GM12878 (cell line): ENCODE results near the gene EXOC4. TPM values are rescaled to one million over a fixed set of nuclear protein-coding genes. Genes with fewer than 3 reads are reported as not detected.

Source experiments
- ATAC-seq: fragments of 200-7000 bp; cut with Tn5 transposase; 3 replicates; pipeline ENCODE4 v1.9.1; 2020; ENCODE audit warnings: mild to moderate bottlenecking, moderate library complexity
- BruUV-seq: library from RNA; stranded (reverse); fragments of 400-500 nt; replicated peaks from 2 replicates; lab custom pipeline; 2021; lab: Mats Ljungman, UMichigan
- CTCF ChIA-PET: fragments of 300-600 bp; sonication (Branson Sonifier 250); formaldehyde crosslinking; extraction: SDS; loops from one replicate; lab custom pipeline; 2021; ENCODE audit warnings: inconsistent platforms; lab: Yijun Ruan, JAX
- POLR2A ChIA-PET: fragments of 350-600 bp; formaldehyde crosslinking; extraction: SDS; loops from one replicate; lab custom pipeline; 2021; ENCODE audit warnings: inconsistent platforms; lab: Charles Lee
- RAD21 ChIA-PET: fragments of 300-600 bp; sonication (Branson Sonifier 250); formaldehyde crosslinking; loops from one replicate; lab custom pipeline; 2023; ENCODE audit warnings: antibody characterized with exemption; ENCODE audit not compliant: unreplicated experiment; lab: Charles Lee
- SMC1A ChIA-PET: fragments of 300-600 bp; sonication (Branson Sonifier 250); formaldehyde crosslinking; loops from one replicate; lab custom pipeline; 2023; ENCODE audit not compliant: unreplicated experiment, uncharacterized antibody; lab: Charles Lee
- DNase-seq: peaks from one replicate; pipeline ENCODE4 v3.0.0-alpha.2; 2011; ENCODE audit warnings: low read depth, low spot score
- FAIRE-seq: peaks from 3 replicates; lab custom pipeline; 2011; peaks lifted over from hg19 to GRCh38; lab: Jason Lieb, UNC
- H2AFZ ChIP-seq: 2 replicates; pipeline ENCODE4 v1.6.0; 2011; ENCODE audit warnings: low read depth, low read length, control low read depth; ENCODE audit not compliant: control insufficient read depth
- H3K27ac ChIP-seq: 2 replicates; pipeline ENCODE4 v1.5.1; 2011; ENCODE audit warnings: control low read depth; ENCODE audit not compliant: control insufficient read depth, insufficient read depth
- H3K27me3 ChIP-seq, 2 experiments: replicated peaks in 1 of 2; 2 replicates each; pipeline versions ENCODE4 v1.6.0 to v1.6.1; 2011; ENCODE audit warnings: low read length in 1 of 2; ENCODE audit not compliant: control insufficient read depth in 2 of 2, insufficient read depth in 2 of 2
- H3K36me3 ChIP-seq, 2 experiments: 2 replicates each; pipeline ENCODE4 v1.5.1; 2011; ENCODE audit warnings: low read length in 1 of 2; ENCODE audit not compliant: control insufficient read depth in 2 of 2, insufficient read depth in 2 of 2
- H3K4me1 ChIP-seq: 2 replicates; pipeline ENCODE4 v1.6.1; 2011; ENCODE audit warnings: mild to moderate bottlenecking, low read length, moderate library complexity, mixed read lengths; ENCODE audit not compliant: control insufficient read depth, insufficient read depth
- H3K4me2 ChIP-seq: 2 replicates; pipeline ENCODE4 v1.6.0; 2011; ENCODE audit warnings: control low read depth; ENCODE audit not compliant: control insufficient read depth, insufficient read depth
- H3K4me3 ChIP-seq: fragments of 200-600 bp; sonication (generic); 2 replicates; pipeline ENCODE4 v1.5.1; 2016
- H3K79me2 ChIP-seq: 2 replicates; pipeline ENCODE4 v1.6.0; 2011; ENCODE audit warnings: low read length; ENCODE audit not compliant: control insufficient read depth, insufficient read depth
- H3K9ac ChIP-seq: 2 replicates; pipeline ENCODE4 v1.8.0; 2011; ENCODE audit warnings: low read length, control low read depth, mixed read lengths; ENCODE audit not compliant: control insufficient read depth, insufficient read depth
- H3K9me3 ChIP-seq: replicated peaks from 3 replicates; pipeline ENCODE4 v1.5.1; 2011; ENCODE audit warnings: mild to moderate bottlenecking, low read length; ENCODE audit not compliant: control insufficient read depth, insufficient read depth
- H4K20me1 ChIP-seq: 2 replicates; pipeline ENCODE4 v1.6.0; 2011; ENCODE audit not compliant: control insufficient read depth, insufficient read depth
- ASH2L ChIP-seq: fragments of 300-600, 200-600 bp; sonication (generic); IDR thresholded peaks from 2 replicates; pipeline ENCODE4 v1.6.1; 2017; ENCODE audit warnings: low read depth, mild to moderate bottlenecking, borderline replicate concordance
- BRCA1 ChIP-seq: IDR thresholded peaks from 2 replicates; pipeline ENCODE4 v1.6.1; 2011; ENCODE audit warnings: low read depth, low read length, improper control_type of control experiment
- CTCF ChIP-seq, 3 experiments: IDR thresholded peaks in 2 of 3; conservative IDR thresholded peaks in 1 of 3; 2 replicates each; pipeline ENCODE4 v1.5.1; 2011; ENCODE audit warnings: low read depth in 3 of 3, low read length in 3 of 3, mild to moderate bottlenecking in 3 of 3, control low read depth in 2 of 3, moderate library complexity in 2 of 3, inconsistent platforms in 1 of 3, mixed read lengths in 1 of 3; ENCODE audit not compliant: control insufficient read depth in 2 of 3, insufficient read depth in 1 of 3; ENCODE audit errors: extremely low read depth in 1 of 3
- E2F4 ChIP-seq: IDR thresholded peaks from 2 replicates; pipeline ENCODE4 v1.6.1; 2012; ENCODE audit warnings: low read depth, low read length, improper control_type of control experiment
- E4F1 ChIP-seq: fragments of 450-650 bp; IDR thresholded peaks from 2 replicates; pipeline ENCODE4 v1.6.1; 2018; ENCODE audit warnings: borderline replicate concordance, mild to moderate bottlenecking; ENCODE audit not compliant: partially characterized antibody
- IKZF1 ChIP-seq: fragments of 450-650 bp; conservative IDR thresholded peaks from 2 replicates; pipeline ENCODE4 v1.6.1; 2017; ENCODE audit warnings: antibody characterized with exemption, mild to moderate bottlenecking
- JUNB ChIP-seq: IDR thresholded peaks from 2 replicates; pipeline ENCODE4 v1.6.1; 2016; ENCODE audit warnings: antibody characterized with exemption, mild to moderate bottlenecking
- MLLT1 ChIP-seq: fragments of 450-650 bp; IDR thresholded peaks from 2 replicates; pipeline ENCODE4 v1.6.1; 2016; ENCODE audit warnings: mild to moderate bottlenecking
- NR2C2 ChIP-seq: IDR thresholded peaks from 2 replicates; pipeline ENCODE4 v1.6.1; 2011; ENCODE audit warnings: borderline replicate concordance, low read depth; ENCODE audit not compliant: control insufficient read depth, insufficient read length
- NR2F1 ChIP-seq: fragments of 450-650 bp; conservative IDR thresholded peaks from 2 replicates; pipeline ENCODE4 v1.6.1; 2017; ENCODE audit warnings: mild to moderate bottlenecking
- RAD21 ChIP-seq: IDR thresholded peaks from 2 replicates; pipeline ENCODE4 v1.6.1; 2011; ENCODE audit warnings: mild to moderate bottlenecking, low read depth, low read length, moderate library complexity; ENCODE audit not compliant: insufficient read depth
- RAD51 ChIP-seq: fragments of 450-650 bp; IDR thresholded peaks from 2 replicates; pipeline ENCODE4 v1.6.1; 2016; ENCODE audit warnings: moderate library complexity, mild to moderate bottlenecking, inconsistent platforms
- SMAD5 ChIP-seq: IDR thresholded peaks from 2 replicates; pipeline ENCODE4 v1.6.1; 2016; ENCODE audit warnings: antibody characterized with exemption, low read depth
- USF1 ChIP-seq: IDR thresholded peaks from 2 replicates; pipeline ENCODE4 v1.6.1; 2011; ENCODE audit warnings: borderline replicate concordance, low read depth, mild to moderate bottlenecking, moderate library complexity, mixed read lengths, low read length; ENCODE audit not compliant: insufficient read depth; ENCODE audit errors: extremely low read length
- ZBTB33 ChIP-seq: fragments of 450-650 bp; IDR thresholded peaks from 2 replicates; pipeline ENCODE4 v1.6.1; 2017; ENCODE audit warnings: mild to moderate bottlenecking
- WGBS: methylation state at CpG from one replicate; pipeline ENCODE4 v1.1.6; 2016; ENCODE audit warnings: low lambda C conversion rate; ENCODE audit not compliant: insufficient replicate concordance, insufficient coverage; ENCODE audit errors: missing lambda C conversion rate; 5-methylcytosine and 5-hydroxymethylcytosine counted together
- in situ Hi-C: fragments of 300-500 bp; cut with MboI; formaldehyde crosslinking; loops from 9 replicates; pipeline ENCODE4 v1.14.3; 2018; ENCODE audit warnings: mixed read lengths
- intact Hi-C: fragments of 100-400 bp; cut with micrococcal nuclease; formaldehyde crosslinking; loops from one replicate; pipeline ENCODE4 v1.14.2; 2022; ENCODE audit not compliant: unreplicated experiment
- polyA plus RNA-seq, 11 experiments: library from polyadenylated mRNA; depleted of rRNA in 4 of 11; unstranded in 6 of 11; stranded (reverse) in 5 of 11; fragments of >200 nt; fragmentation: Nextera tagmentation in 4 of 11; fragmentation: Illumina TruSeq in 1 of 11; extraction: Ambion mirVana in 4 of 11; extraction: Trizol in 1 of 11; gene quantifications; 1 replicate in 1 of 11; 2 replicates in 10 of 11; pipeline versions ENCODE4 v1.2.1 to v1.2.3, GENCODE V29; 2011 to 2016; ENCODE audit warnings: inconsistent platforms in 2 of 11, missing spikeins in 2 of 11, low read depth in 1 of 11
- total RNA-seq, 4 experiments: library from RNA; depleted of rRNA in 3 of 4; stranded (reverse); fragments of >200 nt in 3 of 4; fragmentation: Illumina TruSeq in 1 of 4; extraction: Trizol in 1 of 4; gene quantifications; 2 replicates each; pipeline versions ENCODE4 v1.2.1 to v1.2.3, GENCODE V29; 2013 to 2021

The EXOC4 gene
- total and polyA plus RNA-seq, 10 of the 15 experiments (the other 5 are each of a cell fraction or from before 2014, with no cell fraction given), result 13.2 to 44.5 (median 29.6) TPM

GRCh38 chr7:134075799-134076198 lies 822.9 kb downstream of the EXOC4 start:
- Histone ChIP-seq H3K27me3 (no peaks in the 10 kb centered on the region), H3K79me2 (no peaks in the 10 kb centered on the region), H3K4me1 (peaks cover 16% of the 10 kb centered on the region), H3K9ac (no peak overlapping the region), H3K4me2 (no peak overlapping the region), H2AFZ (no peak overlapping the region), H3K4me3 (no peak overlapping the region), H3K36me3 (no peaks in the 10 kb centered on the region), H3K27ac (no peak overlapping the region), H3K9me3 (no peaks in the 10 kb centered on the region), H4K20me1 (no peaks in the 10 kb centered on the region)
- TF ChIP-seq RAD51 (no peak), E2F4 (no peak), CTCF (IDR thresholded peaks at IDR 0.05 in 2 of 3, conservative IDR thresholded peaks at IDR 0.05 in 1 of 3; ENCODE audit: control insufficient read depth in 2 of 3, extremely low read depth in 1 of 3, insufficient read depth in 1 of 3, low read depth in 3 of 3, low read length in 3 of 3) (no peak), MLLT1 (no peak), SMAD5 (no peak), IKZF1 (no peak), BRCA1 (no peak), ZBTB33 (no peak), JUNB (no peak), NR2F1 (no peak), NR2C2 (no peak), E4F1 (no peak), USF1 (no peak), ASH2L (no peak), RAD21 (no peak)
- ChIA-PET POLR2A (no interaction called here), SMC1A (no interaction called here), CTCF (no interaction called here), RAD21 (no interaction called here)
- no TSS peak for BruUV-seq
- no peak for ATAC-seq
- intact Hi-C loops, result no loop called here
- in situ Hi-C loops, result no loop called here
- no peak for FAIRE-seq
- 96% methylated on average over 1 of the region's 1 CpG for whole genome bisulfite sequencing
- DNase-seq, result no peak
